ENCODE data around the gene ZNF407. TPM values are rescaled to one million over a fixed set of nuclear protein-coding genes. Genes with fewer than 3 reads are reported as not detected.
"Not testable (repeated sequence)": the region's sequence is repeated elsewhere in the genome, so short reads cannot be mapped to it uniquely, and the experiment has no call there.

The ZNF407 gene
- total RNA-seq, result 10 to 100 TPM; 13.4 to 14.1 TPM
- long read RNA-seq, donor 1, partial matches to known transcripts, result 0 of 1 reads
- long read RNA-seq, donor 1, other reads (novel, unspliced or antisense), result 1 of 1 reads
- long read RNA-seq, donor 2, full-length matches to known transcripts, result 4 of 7 reads
- long read RNA-seq, donor 2, partial matches to known transcripts, result 3 of 7 reads
- long read RNA-seq, donor 2, other reads (novel, unspliced or antisense), result 0 of 7 reads

- intact Hi-C loops (cut with DNase I), result loop anchor here in 1 of 2 donors (5.0 kb wide), 1 partner anchor 101 kb away; the partner anchor contains the start of gene CNDP2
- peak; percentile 96 for DNase-seq (ENCODE audit: low spot score)
Observed at GRCh38 chr18:74597662-74598349, at the start of gene ZNF407. Gene ZNF407, plus strand, starts transcription at chr18:74597870. Its CDS starts 33,150 bp downstream, at chr18:74631020.

- intact Hi-C loops (cut with DNase I), result loop anchor here (5.0 to 10.0 kb wide), 4 partner anchors 195 to 355 kb away; no protein-coding TSS in a partner anchor
Observed at GRCh38 chr18:74549591-74550104, 48.0 kb upstream of the ZNF407 start.

GRCh38 chr18:74550886-74551285 is 46.8 kb upstream of the ZNF407 start:
- peak; percentile 34 for DNase-seq (ENCODE audit: low spot score)
- intact Hi-C loops (cut with DNase I), result loop anchor here (5.0 to 10.0 kb wide), 3 partner anchors 196 to 354 kb away; no protein-coding TSS in a partner anchor

More at GRCh38 chr18:74549591-74550104, 48.0 kb upstream of the ZNF407 start:
- no peak for DNase-seq (ENCODE audit: low spot score)

- intact Hi-C loops (cut with DNase I), result loop anchor here (5.0 to 10.0 kb wide), 3 partner anchors 197 to 354 kb away; no protein-coding TSS in a partner anchor
- DNase-seq (ENCODE audit: low spot score), result no peak
Observed at GRCh38 chr18:74551452-74551851, 46.2 kb upstream of the ZNF407 start.

GRCh38 chr18:74551936-74552555 is 45.6 kb upstream of the ZNF407 start:
- intact Hi-C loops (cut with DNase I), result loop anchor here (5.0 to 10.0 kb wide), 3 partner anchors 197 to 355 kb away; no protein-coding TSS in a partner anchor
- peak; percentile 91 for DNase-seq (ENCODE audit: low spot score)

GRCh38 chr18:74556126-74556525 is 41.5 kb upstream of the ZNF407 start:
- DNase-seq (ENCODE audit: low spot score), result peak; percentile 62
- intact Hi-C loops (cut with DNase I), result loop anchor here in 1 of 2 donors (10.0 kb wide), 1 partner anchor 201 kb away; no protein-coding TSS in a partner anchor

GRCh38 chr18:74558096-74558495 is 39.6 kb upstream of the ZNF407 start:
- intact Hi-C loops (cut with DNase I), result loop anchor here in 1 of 2 donors (10.0 kb wide), 1 partner anchor 203 kb away; no protein-coding TSS in a partner anchor
- no peak for DNase-seq (ENCODE audit: low spot score)

GRCh38 chr18:74562131-74562730 is 35.4 kb upstream of the ZNF407 start:
- DNase-seq (ENCODE audit: low spot score), result peak; percentile 14
- intact Hi-C loops (cut with DNase I), result no loop called here

GRCh38 chr18:74562775-74563174 is 34.9 kb upstream of the ZNF407 start:
- DNase-seq (ENCODE audit: low spot score), result peak; percentile 60
- intact Hi-C loops (cut with DNase I), result no loop called here

- intact Hi-C loops (cut with DNase I), result no loop called here
Observed at GRCh38 chr18:74563999-74564398, 33.7 kb upstream of the ZNF407 start.

GRCh38 chr18:74565164-74565563 is 32.5 kb upstream of the ZNF407 start:
- DNase-seq (ENCODE audit: low spot score); intact Hi-C loops (cut with DNase I): not testable (repeated sequence)

More at GRCh38 chr18:74563999-74564398, 33.7 kb upstream of the ZNF407 start:
- no peak for DNase-seq (ENCODE audit: low spot score)

- intact Hi-C loops (cut with DNase I), result not testable (repeated sequence)
- DNase-seq (ENCODE audit: low spot score), result peak; percentile 31
Observed at GRCh38 chr18:74565993-74566392, 31.7 kb upstream of the ZNF407 start.

GRCh38 chr18:74567822-74568221 is 29.8 kb upstream of the ZNF407 start:
- intact Hi-C loops (cut with DNase I), result no loop called here

GRCh38 chr18:74569401-74569800 is 28.3 kb upstream of the ZNF407 start:
- DNase-seq (ENCODE audit: low spot score), result no peak
- intact Hi-C loops (cut with DNase I), result no loop called here

More at GRCh38 chr18:74567822-74568221, 29.8 kb upstream of the ZNF407 start:
- peak; percentile 32 for DNase-seq (ENCODE audit: low spot score)

- intact Hi-C loops (cut with DNase I), result no loop called here
- no peak for DNase-seq (ENCODE audit: low spot score)
Observed at GRCh38 chr18:74570266-74570665, 27.4 kb upstream of the ZNF407 start.

- intact Hi-C loops (cut with DNase I), result no loop called here
- DNase-seq (ENCODE audit: low spot score), result no peak
Observed at GRCh38 chr18:74571895-74572680, 25.6 kb upstream of the ZNF407 start.

- intact Hi-C loops (cut with DNase I), result no loop called here
- DNase-seq (ENCODE audit: low spot score), result no peak
Observed at GRCh38 chr18:74573053-74573452, 24.6 kb upstream of the ZNF407 start.

- no peak for DNase-seq (ENCODE audit: low spot score)
- intact Hi-C loops (cut with DNase I), result no loop called here
Observed at GRCh38 chr18:74574916-74575315, 22.8 kb upstream of the ZNF407 start.

Measured in posterior vena cava (tissue), 2 donors.